ENCODE measurements around the gene POU2AF2.

Gene POU2AF2

GRCh38 chr11:111334532-111335502 is 89.3 kb downstream of the POU2AF2 start:
- DNase-seq = no peak

GRCh38 chr11:111335549-111335948 is 90.0 kb downstream of the POU2AF2 start:
- no peak for DNase-seq
